ENCODE results near the gene WDR27.
"Not testable (repeated sequence)": the region's sequence is repeated elsewhere in the genome, so short reads cannot be mapped to it uniquely, and the experiment has no call there.

Gene WDR27

DNA sequence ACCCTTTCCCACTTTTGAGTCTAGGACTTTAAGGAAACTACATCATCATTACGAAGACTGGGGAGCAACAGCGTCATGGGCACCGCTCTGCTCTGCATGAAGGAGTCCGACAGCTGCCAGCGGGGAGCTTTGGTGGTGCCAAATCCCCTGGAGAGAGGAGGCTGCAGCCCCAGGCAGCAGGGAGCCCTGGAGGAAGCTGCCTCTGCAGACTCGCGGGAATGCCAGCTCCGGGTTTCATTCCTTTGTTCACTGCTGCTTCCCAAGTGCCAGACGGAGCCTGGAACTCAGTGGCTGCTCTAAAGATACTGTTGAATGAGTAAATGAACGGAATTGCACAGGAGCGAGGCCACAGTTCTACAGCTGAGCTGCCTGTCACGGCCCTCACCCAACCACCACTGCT lies 251.7 kb downstream of the WDR27 start:
- no peak for DNase-seq (ENCODE audit: low read depth)
- no peak for TF ChIP-seq CTCF (conservative IDR thresholded peaks at IDR 0.05; ENCODE audit: low read length)
- no peak overlapping the region for H3K4me3 ChIP-seq (ENCODE audit: low read length)

DNA sequence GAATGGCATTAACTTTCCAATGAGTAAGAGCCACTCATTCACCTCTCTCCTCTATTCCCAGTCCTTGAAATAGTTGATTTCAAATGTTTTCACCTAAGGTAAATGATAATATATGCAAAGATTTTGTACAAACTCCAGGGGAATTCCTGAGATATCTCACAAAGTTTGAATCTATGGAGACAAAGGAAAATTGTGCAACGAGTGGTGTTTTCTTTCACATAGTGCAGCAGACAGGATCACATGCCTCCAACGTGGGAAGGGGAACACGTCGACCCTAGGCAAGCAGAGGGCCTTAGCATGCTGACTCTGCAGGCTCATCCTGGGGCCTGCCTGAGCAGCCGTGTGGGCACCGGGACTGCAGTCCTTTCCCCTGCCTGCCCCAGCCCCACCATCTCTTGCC lies 252.6 kb downstream of the WDR27 start:
- TF ChIP-seq CTCF (conservative IDR thresholded peaks at IDR 0.05; ENCODE audit: low read length) = no peak
- H3K4me3 ChIP-seq (ENCODE audit: low read length) = no peak overlapping the region
- DNase-seq (ENCODE audit: low read depth) = no peak

DNA sequence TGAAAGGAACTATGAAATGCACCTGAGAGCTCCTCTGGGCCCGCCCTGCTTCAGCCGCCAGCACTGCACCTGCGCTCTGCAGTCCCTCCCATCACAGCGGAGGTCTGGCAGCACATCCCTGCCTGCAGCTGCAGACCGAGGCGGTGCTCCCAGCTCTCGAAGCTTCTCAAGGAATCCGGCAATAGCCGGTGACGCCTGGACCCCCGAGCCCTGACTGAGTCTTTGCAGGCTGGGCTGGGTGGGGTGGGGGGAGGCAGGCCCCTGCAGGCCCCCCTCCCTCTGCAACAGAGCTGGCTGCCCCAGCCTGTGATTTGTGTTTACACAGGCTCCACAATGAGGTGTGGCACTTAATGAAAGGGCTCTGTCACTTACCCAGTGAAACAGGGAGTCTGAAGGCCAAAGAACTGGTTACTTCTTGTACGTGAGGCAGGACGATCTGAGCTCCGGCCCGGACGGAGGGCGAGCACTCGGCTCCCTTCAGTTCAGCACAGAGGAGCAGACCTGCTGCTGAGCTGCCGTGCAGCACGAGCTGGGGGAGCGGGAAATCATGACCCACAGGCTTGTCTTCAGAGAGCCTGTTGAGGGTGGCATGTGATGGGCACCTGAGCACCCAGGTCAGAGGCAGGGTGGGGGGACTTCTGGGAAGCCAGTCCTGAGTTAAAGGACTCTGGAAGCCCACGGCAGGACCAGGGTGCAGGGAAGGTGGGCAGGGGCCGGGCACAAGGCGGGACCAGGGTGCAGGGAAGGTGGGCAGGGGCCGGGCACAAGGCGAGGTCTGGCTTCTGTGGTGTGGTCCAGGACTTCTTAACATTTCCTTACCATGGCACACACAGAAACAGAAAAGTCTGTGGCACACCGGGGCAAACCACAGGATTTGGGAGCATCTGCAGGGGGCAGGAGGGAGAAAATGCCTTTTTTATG lies 255.9 kb downstream of the WDR27 start:
- no peak for DNase-seq (ENCODE audit: low read depth)

DNA sequence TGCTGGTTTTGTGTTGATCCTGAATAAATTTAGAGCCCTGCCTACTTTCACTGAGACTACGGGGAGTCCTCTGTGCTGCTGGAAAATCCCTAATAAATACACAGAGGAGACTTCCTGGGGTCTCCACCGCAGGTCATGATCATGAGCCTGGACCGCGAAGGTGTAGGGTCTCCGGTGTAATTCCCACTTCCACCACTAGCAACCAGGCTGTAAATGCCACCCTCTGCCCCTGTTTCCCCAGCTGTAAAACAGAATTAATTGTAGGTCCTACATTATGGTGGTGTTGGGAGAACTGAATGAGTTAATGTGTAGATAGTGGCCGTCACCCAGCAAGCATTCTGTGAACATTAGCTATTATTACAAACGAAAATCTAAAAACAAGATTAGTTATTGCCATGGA lies 256.6 kb downstream of the WDR27 start:
- no peak for DNase-seq (ENCODE audit: low read depth)
- no peak; the same call in 1 of the 2 replicates for TF ChIP-seq CTCF (conservative IDR thresholded peaks at IDR 0.05; ENCODE audit: low read length)
- no peak overlapping the region for H3K4me3 ChIP-seq (ENCODE audit: low read length)

More for the DNA sequence above, 255.9 kb downstream of the WDR27 start:
- no peak overlapping the region for H3K4me3 ChIP-seq (ENCODE audit: low read length)
- no peak for TF ChIP-seq CTCF (conservative IDR thresholded peaks at IDR 0.05; ENCODE audit: low read length)

DNA sequence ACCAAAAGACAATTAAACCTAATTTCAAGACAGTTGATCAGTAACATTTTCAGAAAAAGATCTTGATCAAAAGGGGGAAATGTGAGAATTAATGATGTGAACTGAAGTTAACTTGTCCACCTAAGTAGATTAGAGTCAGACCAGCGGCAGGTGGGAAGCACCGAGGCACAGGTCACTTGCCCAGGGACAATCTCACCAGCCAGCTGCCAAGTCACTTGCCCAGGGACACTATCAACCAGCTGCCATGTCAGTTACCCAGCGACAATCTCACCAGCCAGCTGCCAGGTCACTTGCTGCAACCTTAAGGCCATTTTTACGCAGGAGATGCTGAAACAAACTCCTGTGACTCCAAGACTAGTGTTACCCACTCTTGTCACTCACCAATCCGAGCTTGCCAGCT lies 260.5 kb downstream of the WDR27 start:
- DNase-seq (ENCODE audit: low read depth) = no peak
- no peak overlapping the region for H3K4me3 ChIP-seq (ENCODE audit: low read length)
- TF ChIP-seq CTCF (conservative IDR thresholded peaks at IDR 0.05; ENCODE audit: low read length) = no peak

- H3K4me3 ChIP-seq (ENCODE audit: low read length) = no peak overlapping the region
- DNase-seq (ENCODE audit: low read depth) = no peak
- TF ChIP-seq CTCF (conservative IDR thresholded peaks at IDR 0.05; ENCODE audit: low read length) = no peak
Measured at GRCh38 chr6:169439710-169440109, 262.1 kb downstream of the WDR27 start.

DNA sequence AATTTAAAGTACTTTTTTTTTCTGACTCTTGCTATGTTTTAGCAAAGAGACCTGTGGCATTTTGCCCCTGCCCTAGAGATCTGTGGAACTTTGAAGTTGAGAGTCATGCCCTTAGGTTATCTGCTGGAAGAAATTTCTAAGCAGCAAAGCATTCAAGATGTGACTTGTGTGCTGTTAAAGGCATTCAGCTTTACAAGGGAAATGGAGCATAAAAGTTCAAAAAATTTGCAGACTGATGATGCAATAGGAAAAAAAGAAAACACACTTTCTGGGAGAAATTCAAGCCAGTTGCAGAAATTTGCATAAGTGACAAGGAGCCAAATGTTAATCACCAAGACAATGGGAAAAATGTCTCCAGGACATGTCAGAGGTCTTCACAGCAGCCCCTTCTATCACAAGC lies 267.3 kb downstream of the WDR27 start:
- H3K4me3 ChIP-seq (ENCODE audit: low read length); DNase-seq (ENCODE audit: low read depth): not testable (repeated sequence)

Data from AG10803 (cell line).